Type B pancreatic cell (in vitro differentiated cells): ENCODE data around the gene PYGB. TPM values are rescaled to one million over a fixed set of nuclear protein-coding genes. Genes with fewer than 3 reads are reported as not detected.

Source experiments
- DNase-seq: peaks from one replicate; pipeline ENCODE4 v3.0.0; 2021; ENCODE audit warnings: mixed read lengths; ENCODE audit not compliant: unreplicated experiment; ENCODE audit errors: extremely low spot score
- H3K27ac Mint-ChIP-seq: 2 replicates; pipeline ENCODE4 v1.8.0; 2021; ENCODE audit warnings: mild to moderate bottlenecking, mixed read lengths
- H3K27me3 Mint-ChIP-seq: 2 replicates; pipeline ENCODE4 v1.8.0; 2021; ENCODE audit warnings: mixed read lengths
- H3K36me3 Mint-ChIP-seq: 2 replicates; pipeline ENCODE4 v1.8.0; 2021; ENCODE audit warnings: mixed read lengths
- H3K4me1 Mint-ChIP-seq: one replicate; pipeline ENCODE4 v1.8.0; 2021; ENCODE audit warnings: mixed read lengths; ENCODE audit not compliant: unreplicated experiment
- H3K4me3 Mint-ChIP-seq: 2 replicates; pipeline ENCODE4 v1.8.0; 2021; ENCODE audit warnings: mild to moderate bottlenecking, mixed read lengths
- H3K9me3 Mint-ChIP-seq: 2 replicates; pipeline ENCODE4 v1.8.0; 2021; ENCODE audit warnings: mixed read lengths
- CTCF ChIP-seq: fragments of 200-600 bp; sonication (generic); conservative IDR thresholded peaks from 2 replicates; pipeline ENCODE4 v1.5.0; 2021; ENCODE audit warnings: antibody characterized with exemption, mild to moderate bottlenecking
- total RNA-seq: library from RNA; stranded (reverse); gene quantifications from 2 replicates; pipeline ENCODE4 v1.2.1, GENCODE V29; 2021; ENCODE audit warnings: low replicate concordance

Gene PYGB
- total RNA-seq, 1 donor from 2014 or later: 52.2 TPM

GRCh38 chr20:25254986-25255680 lies 7.2 kb downstream of the PYGB start:
- TF ChIP-seq CTCF: no peak
- Mint-ChIP-seq H3K27me3 (no peaks in the 10 kb centered on the region), H3K27ac (no peak overlapping the region), H3K4me3 (no peak overlapping the region), H3K9me3 (no peaks in the 10 kb centered on the region), H3K4me1 (peaks cover 21% of the 10 kb centered on the region), H3K36me3 (peaks cover 22% of the 10 kb centered on the region)
- no peak for DNase-seq

GRCh38 chr20:25256226-25256859 lies 8.5 kb downstream of the PYGB start:
- Mint-ChIP-seq H3K36me3 (peaks cover 30% of the 10 kb centered on the region), H3K27ac (no peak overlapping the region), H3K4me3 (no peak overlapping the region), H3K27me3 (no peaks in the 10 kb centered on the region), H3K4me1 (peaks cover 9% of the 10 kb centered on the region), H3K9me3 (no peaks in the 10 kb centered on the region)
- TF ChIP-seq CTCF: no peak
- no peak for DNase-seq

GRCh38 chr20:25257130-25257529 lies 9.2 kb downstream of the PYGB start:
- no peak for DNase-seq
- H3K36me3 Mint-ChIP-seq: peaks cover 37% of the 10 kb centered on the region
- TF ChIP-seq CTCF: no peak
- H3K4me3 Mint-ChIP-seq: no peak overlapping the region
- H3K27ac Mint-ChIP-seq: no peak overlapping the region
- no peaks in the 10 kb centered on the region for H3K9me3 Mint-ChIP-seq
- H3K27me3 Mint-ChIP-seq: no peaks in the 10 kb centered on the region
- H3K4me1 Mint-ChIP-seq: peaks cover 7% of the 10 kb centered on the region

GRCh38 chr20:25257756-25258475 lies 10.0 kb downstream of the PYGB start:
- no peak for TF ChIP-seq CTCF
- H3K4me1 Mint-ChIP-seq: peaks cover 3% of the 10 kb centered on the region
- H3K36me3 Mint-ChIP-seq: peaks cover 38% of the 10 kb centered on the region
- no peak overlapping the region for H3K4me3 Mint-ChIP-seq
- H3K27ac Mint-ChIP-seq: no peak overlapping the region
- H3K27me3 Mint-ChIP-seq: no peaks in the 10 kb centered on the region
- no peaks in the 10 kb centered on the region for H3K9me3 Mint-ChIP-seq
- no peak for DNase-seq

GRCh38 chr20:25258476-25258805 lies 10.6 kb downstream of the PYGB start:
- no peak overlapping the region for H3K27ac Mint-ChIP-seq
- no peaks in the 10 kb centered on the region for H3K9me3 Mint-ChIP-seq
- no peaks in the 10 kb centered on the region for H3K27me3 Mint-ChIP-seq
- peaks cover 38% of the 10 kb centered on the region for H3K36me3 Mint-ChIP-seq
- H3K4me3 Mint-ChIP-seq: no peak overlapping the region
- no peak for DNase-seq
- TF ChIP-seq CTCF: no peak
- peaks cover 3% of the 10 kb centered on the region for H3K4me1 Mint-ChIP-seq
